Thymus (tissue), 14 donors: Measurements from ENCODE around the gene FDX1. TPM values are rescaled to one million over a fixed set of nuclear protein-coding genes. Genes with fewer than 3 reads are reported as not detected.
"Not testable (repeated sequence)": the region's sequence is repeated elsewhere in the genome, so short reads cannot be mapped to it uniquely, and the experiment has no call there.

ENCODE experiments used
- DNase-seq, 9 donors: peaks; one replicate each; pipeline ENCODE4 v3.0.0-alpha.2; 2013; ENCODE audit warnings: low spot score in 9 of 9, low read depth in 6 of 9, missing footprints in 1 of 9
- H3K27ac ChIP-seq, 2 donors: one replicate each; pipeline ENCODE4 v1.5.1; 2013; ENCODE audit warnings: control low read depth in 1 of 2, low read depth in 1 of 2, low read length in 1 of 2, mild to moderate bottlenecking in 1 of 2, moderate library complexity in 1 of 2
- H3K27me3 ChIP-seq, 2 donors: one replicate each; pipeline ENCODE4 v1.5.1; 2013; ENCODE audit warnings: low read length in 1 of 2; ENCODE audit not compliant: control insufficient read depth in 2 of 2, insufficient read depth in 1 of 2
- H3K36me3 ChIP-seq, 2 donors: one replicate each; pipeline ENCODE4 v1.5.1; 2013; ENCODE audit warnings: low read length in 1 of 2, mild to moderate bottlenecking in 1 of 2, moderate library complexity in 1 of 2; ENCODE audit not compliant: control insufficient read depth in 2 of 2, insufficient read depth in 2 of 2
- H3K4me1 ChIP-seq, 2 donors: one replicate each; pipeline ENCODE4 v1.5.1; 2013; ENCODE audit warnings: low read length in 2 of 2; ENCODE audit not compliant: control insufficient read depth in 2 of 2, insufficient read depth in 2 of 2
- H3K4me3 ChIP-seq, 2 donors: one replicate each; pipeline ENCODE4 v1.5.1; 2013; ENCODE audit warnings: low read length in 2 of 2, control low read depth in 1 of 2, mild to moderate bottlenecking in 1 of 2
- H3K9me3 ChIP-seq, 2 donors: one replicate each; pipeline ENCODE4 v1.5.1; 2013; ENCODE audit warnings: low read length in 1 of 2, mild to moderate bottlenecking in 1 of 2; ENCODE audit not compliant: control insufficient read depth in 2 of 2, insufficient read depth in 1 of 2
- WGBS: extraction: QIAGEN DNeasy Blood & Tissue Kit; methylation state at CpG from one replicate; pipeline ENCODE4 v1.1.7; 2013; 5-methylcytosine and 5-hydroxymethylcytosine counted together
- long read RNA-seq, 10 donors: transcript quantifications; one replicate each; lab custom pipeline, GENCODE V29; 2026
- polyA plus RNA-seq: library from polyadenylated mRNA; stranded (reverse); fragments of 200-250 nt; gene quantifications from one replicate; pipeline ENCODE4 v1.2.3, GENCODE V29; 2013
- total RNA-seq: library from RNA; stranded (reverse); fragments of 120-200 nt; gene quantifications from one replicate; pipeline ENCODE4 v1.2.4, GENCODE V29; 2013
- donor health status: healthy.

FDX1 gene
- 13.7 TPM for total RNA-seq
- polyA plus RNA-seq, result 23.9 TPM
- long read RNA-seq, donor 1, partial matches to known transcripts, result 0 of 4 reads
- long read RNA-seq, donor 1, other reads (novel, unspliced or antisense), result 0 of 4 reads
- long read RNA-seq, donor 2, result 0 reads
- long read RNA-seq, donor 3, transcript FDX1-201 (4 exons, 3,206 nt), result major isoform, 54 of 54 reads
- long read RNA-seq, donor 3, partial matches to known transcripts, result 0 of 54 reads
- long read RNA-seq, donor 3, other reads (novel, unspliced or antisense), result 0 of 54 reads
- long read RNA-seq, donor 4, transcript FDX1-201 (4 exons, 3,206 nt), result major isoform, 17 of 17 reads
- long read RNA-seq, donor 4, partial matches to known transcripts, result 0 of 17 reads
- long read RNA-seq, donor 4, other reads (novel, unspliced or antisense), result 0 of 17 reads
- long read RNA-seq, donor 5, transcript FDX1-201 (4 exons, 3,206 nt), result major isoform, 68 of 68 reads
- long read RNA-seq, donor 5, partial matches to known transcripts, result 0 of 68 reads
- long read RNA-seq, donor 5, other reads (novel, unspliced or antisense), result 0 of 68 reads
- long read RNA-seq, donor 6, transcript FDX1-201 (4 exons, 3,206 nt), result major isoform, 21 of 21 reads
- long read RNA-seq, donor 6, partial matches to known transcripts, result 0 of 21 reads
- long read RNA-seq, donor 6, other reads (novel, unspliced or antisense), result 0 of 21 reads
- long read RNA-seq, donor 7, transcript FDX1-201 (4 exons, 3,206 nt), result major isoform, 40 of 58 reads
- long read RNA-seq, donor 7, partial matches to known transcripts, result 18 of 58 reads
- long read RNA-seq, donor 7, other reads (novel, unspliced or antisense), result 0 of 58 reads
- long read RNA-seq, donor 8, transcript FDX1-201 (4 exons, 3,206 nt), result major isoform, 8 of 8 reads
- long read RNA-seq, donor 8, partial matches to known transcripts, result 0 of 8 reads
- long read RNA-seq, donor 8, other reads (novel, unspliced or antisense), result 0 of 8 reads
- long read RNA-seq, donor 9, transcript FDX1-201 (4 exons, 3,206 nt), result major isoform, 34 of 34 reads
- long read RNA-seq, donor 9, partial matches to known transcripts, result 0 of 34 reads
- long read RNA-seq, donor 9, other reads (novel, unspliced or antisense), result 0 of 34 reads
- long read RNA-seq, donor 10, transcript FDX1-201 (4 exons, 3,206 nt), result major isoform, 23 of 23 reads
- long read RNA-seq, donor 10, partial matches to known transcripts, result 0 of 23 reads
- long read RNA-seq, donor 10, other reads (novel, unspliced or antisense), result 0 of 23 reads

GRCh38 chr11:110429731-110430266 is at the start of gene FDX1:
FDX1 (plus strand) TSS chr11:110429948; CDS start chr11:110430121, 173 bp downstream.
- Histone ChIP-seq H3K4me1 (peaks cover 5 to 21% of the 10 kb centered on the region in 2 donors), H3K4me3 (peak within 1 kb of the TSS; percentile 76 to 88), H3K27me3 (no peaks in the 10 kb centered on the region), H3K9me3 (no peaks in the 10 kb centered on the region), H3K27ac (peak within 1 kb of the TSS; percentile 80 to 98), H3K36me3 (no peaks in the 10 kb centered on the region)
- under 1% methylated on average over 65 of the region's 65 CpGs for WGBS
- DNase-seq, result peak; percentile 62 to 94 (median 85)

- Histone ChIP-seq H3K4me3 (no peak overlapping the region), H3K9me3 (no peaks in the 10 kb centered on the region), H3K27ac (no peak overlapping the region), H3K36me3 (no peaks in the 10 kb centered on the region), H3K27me3 (no peaks in the 10 kb centered on the region), H3K4me1 (peaks cover 0 to 4% of the 10 kb centered on the region in 2 donors)
- no peak for DNase-seq
- WGBS, result 99% methylated on average over 4 of the region's 4 CpGs
Measured at GRCh38 chr11:110380836-110381622, 48.7 kb upstream of the FDX1 start.

GRCh38 chr11:110388231-110388630 is 41.5 kb upstream of the FDX1 start:
- not testable (repeated sequence) for H3K4me1 ChIP-seq, H3K27me3 ChIP-seq, H3K36me3 ChIP-seq, DNase-seq, H3K4me3 ChIP-seq, H3K9me3 ChIP-seq, H3K27ac ChIP-seq
- WGBS, result 95% methylated on average over 9 of the region's 9 CpGs

- H3K4me3 ChIP-seq, result no peak overlapping the region
- no peaks in the 10 kb centered on the region for H3K36me3 ChIP-seq
- H3K27ac ChIP-seq, result no peak overlapping the region
- peaks cover 0 to 4% of the 10 kb centered on the region in 2 donors for H3K9me3 ChIP-seq
- no peak for DNase-seq
- WGBS, result 69% methylated on average over 4 of the region's 4 CpGs
- no peaks in the 10 kb centered on the region for H3K4me1 ChIP-seq
- H3K27me3 ChIP-seq, result no peaks in the 10 kb centered on the region
Measured at GRCh38 chr11:110389965-110390364, 39.8 kb upstream of the FDX1 start.

GRCh38 chr11:110392056-110392455 is 37.7 kb upstream of the FDX1 start:
- Histone ChIP-seq H3K4me3 (no peak overlapping the region), H3K36me3 (no peaks in the 10 kb centered on the region), H3K4me1 (no peaks in the 10 kb centered on the region), H3K9me3 (peaks cover 0 to 4% of the 10 kb centered on the region in 2 donors), H3K27ac (no peak overlapping the region), H3K27me3 (no peaks in the 10 kb centered on the region)
- no peak for DNase-seq
- 97% methylated on average over 3 of the region's 3 CpGs for WGBS

- not testable (repeated sequence) for H3K27me3 ChIP-seq, H3K9me3 ChIP-seq, H3K4me1 ChIP-seq, H3K27ac ChIP-seq, H3K36me3 ChIP-seq, H3K4me3 ChIP-seq, DNase-seq
- 95% methylated on average over 8 of the region's 8 CpGs for WGBS
Measured at GRCh38 chr11:110397668-110398286, 32.0 kb upstream of the FDX1 start.

- 97% methylated on average over 5 of the region's 5 CpGs for WGBS
- not testable (repeated sequence) for H3K27ac ChIP-seq, H3K4me1 ChIP-seq, H3K27me3 ChIP-seq, DNase-seq, H3K36me3 ChIP-seq, H3K9me3 ChIP-seq, H3K4me3 ChIP-seq
Measured at GRCh38 chr11:110403585-110403984, 26.2 kb upstream of the FDX1 start.

- WGBS, result 85% methylated on average over 4 of the region's 4 CpGs
- not testable (repeated sequence) for H3K9me3 ChIP-seq, H3K36me3 ChIP-seq, DNase-seq, H3K27me3 ChIP-seq, H3K4me1 ChIP-seq, H3K27ac ChIP-seq, H3K4me3 ChIP-seq
Measured at GRCh38 chr11:110405636-110406035, 24.1 kb upstream of the FDX1 start.
